ENCODE results near the gene ARV1.

DNA sequence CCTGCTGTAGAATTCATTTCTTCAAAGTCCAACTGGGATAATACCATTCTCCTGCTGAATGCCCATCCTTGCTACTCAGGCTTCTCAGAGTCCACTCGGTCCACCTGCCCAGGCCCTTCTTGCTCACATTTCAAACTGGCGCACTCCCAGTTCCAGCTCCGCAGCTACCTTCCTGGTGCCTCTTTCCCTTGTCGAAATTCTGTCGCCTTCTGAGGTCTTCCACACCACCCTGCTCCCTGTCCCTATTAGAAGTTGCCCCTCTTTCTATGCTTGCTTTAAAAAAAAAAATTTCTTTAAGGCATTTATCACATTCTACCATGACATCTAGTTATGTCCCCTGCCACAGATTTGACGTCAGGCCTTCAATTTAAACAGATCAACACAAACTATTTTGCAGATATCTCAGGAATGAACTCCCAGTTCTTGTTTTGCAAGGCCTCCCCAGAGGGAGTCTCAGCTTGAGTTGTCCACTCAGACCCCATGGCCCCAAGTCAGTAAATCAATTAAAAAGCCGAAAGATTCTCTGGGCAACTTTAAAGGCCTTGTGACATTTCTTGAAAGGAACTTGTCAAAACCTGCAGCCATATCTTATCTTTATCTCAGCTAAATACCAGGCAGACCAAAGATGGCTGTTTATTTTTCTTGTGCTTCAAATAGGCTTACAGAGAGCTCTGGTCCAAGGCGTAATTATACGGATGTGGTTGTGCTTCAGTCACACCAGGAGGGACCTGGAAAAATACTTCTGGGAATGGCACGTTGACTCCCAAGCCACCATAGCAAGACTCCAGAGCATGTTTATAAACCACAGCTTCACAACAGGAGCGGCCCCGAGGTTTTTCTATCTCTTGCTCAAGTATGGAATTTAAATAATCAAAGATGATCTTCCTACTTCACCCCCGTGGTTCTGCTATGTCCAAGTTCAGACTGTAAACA lies 59.0 kb downstream of the ARV1 start:
- TF ChIP-seq, protein P1, sequence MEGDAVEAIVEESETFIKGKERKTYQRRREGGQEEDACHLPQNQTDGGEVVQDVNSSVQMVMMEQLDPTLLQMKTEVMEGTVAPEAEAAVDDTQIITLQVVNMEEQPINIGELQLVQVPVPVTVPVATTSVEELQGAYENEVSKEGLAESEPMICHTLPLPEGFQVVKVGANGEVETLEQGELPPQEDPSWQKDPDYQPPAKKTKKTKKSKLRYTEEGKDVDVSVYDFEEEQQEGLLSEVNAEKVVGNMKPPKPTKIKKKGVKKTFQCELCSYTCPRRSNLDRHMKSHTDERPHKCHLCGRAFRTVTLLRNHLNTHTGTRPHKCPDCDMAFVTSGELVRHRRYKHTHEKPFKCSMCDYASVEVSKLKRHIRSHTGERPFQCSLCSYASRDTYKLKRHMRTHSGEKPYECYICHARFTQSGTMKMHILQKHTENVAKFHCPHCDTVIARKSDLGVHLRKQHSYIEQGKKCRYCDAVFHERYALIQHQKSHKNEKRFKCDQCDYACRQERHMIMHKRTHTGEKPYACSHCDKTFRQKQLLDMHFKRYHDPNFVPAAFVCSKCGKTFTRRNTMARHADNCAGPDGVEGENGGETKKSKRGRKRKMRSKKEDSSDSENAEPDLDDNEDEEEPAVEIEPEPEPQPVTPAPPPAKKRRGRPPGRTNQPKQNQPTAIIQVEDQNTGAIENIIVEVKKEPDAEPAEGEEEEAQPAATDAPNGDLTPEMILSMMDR (IDR thresholded peaks at IDR 0.05): no peak
- TF ChIP-seq HDAC2 (IDR thresholded peaks at IDR 0.05): no peak
- TF ChIP-seq, protein P2, sequence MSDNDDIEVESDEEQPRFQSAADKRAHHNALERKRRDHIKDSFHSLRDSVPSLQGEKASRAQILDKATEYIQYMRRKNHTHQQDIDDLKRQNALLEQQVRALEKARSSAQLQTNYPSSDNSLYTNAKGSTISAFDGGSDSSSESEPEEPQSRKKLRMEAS (IDR thresholded peaks at IDR 0.05): no peak
- TF ChIP-seq, protein P3, sequence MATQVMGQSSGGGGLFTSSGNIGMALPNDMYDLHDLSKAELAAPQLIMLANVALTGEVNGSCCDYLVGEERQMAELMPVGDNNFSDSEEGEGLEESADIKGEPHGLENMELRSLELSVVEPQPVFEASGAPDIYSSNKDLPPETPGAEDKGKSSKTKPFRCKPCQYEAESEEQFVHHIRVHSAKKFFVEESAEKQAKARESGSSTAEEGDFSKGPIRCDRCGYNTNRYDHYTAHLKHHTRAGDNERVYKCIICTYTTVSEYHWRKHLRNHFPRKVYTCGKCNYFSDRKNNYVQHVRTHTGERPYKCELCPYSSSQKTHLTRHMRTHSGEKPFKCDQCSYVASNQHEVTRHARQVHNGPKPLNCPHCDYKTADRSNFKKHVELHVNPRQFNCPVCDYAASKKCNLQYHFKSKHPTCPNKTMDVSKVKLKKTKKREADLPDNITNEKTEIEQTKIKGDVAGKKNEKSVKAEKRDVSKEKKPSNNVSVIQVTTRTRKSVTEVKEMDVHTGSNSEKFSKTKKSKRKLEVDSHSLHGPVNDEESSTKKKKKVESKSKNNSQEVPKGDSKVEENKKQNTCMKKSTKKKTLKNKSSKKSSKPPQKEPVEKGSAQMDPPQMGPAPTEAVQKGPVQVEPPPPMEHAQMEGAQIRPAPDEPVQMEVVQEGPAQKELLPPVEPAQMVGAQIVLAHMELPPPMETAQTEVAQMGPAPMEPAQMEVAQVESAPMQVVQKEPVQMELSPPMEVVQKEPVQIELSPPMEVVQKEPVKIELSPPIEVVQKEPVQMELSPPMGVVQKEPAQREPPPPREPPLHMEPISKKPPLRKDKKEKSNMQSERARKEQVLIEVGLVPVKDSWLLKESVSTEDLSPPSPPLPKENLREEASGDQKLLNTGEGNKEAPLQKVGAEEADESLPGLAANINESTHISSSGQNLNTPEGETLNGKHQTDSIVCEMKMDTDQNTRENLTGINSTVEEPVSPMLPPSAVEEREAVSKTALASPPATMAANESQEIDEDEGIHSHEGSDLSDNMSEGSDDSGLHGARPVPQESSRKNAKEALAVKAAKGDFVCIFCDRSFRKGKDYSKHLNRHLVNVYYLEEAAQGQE (IDR thresholded peaks at IDR 0.05): no peak
- no peak for TF ChIP-seq RNF2 (IDR thresholded peaks at IDR 0.05; ENCODE audit: borderline replicate concordance, low read depth)
- TF ChIP-seq CHD4 (IDR thresholded peaks at IDR 0.05; ENCODE audit: borderline replicate concordance): no peak

Data from A549 (cell line).